ENCODE data around the gene FERMT2.

FERMT2 gene

DNA sequence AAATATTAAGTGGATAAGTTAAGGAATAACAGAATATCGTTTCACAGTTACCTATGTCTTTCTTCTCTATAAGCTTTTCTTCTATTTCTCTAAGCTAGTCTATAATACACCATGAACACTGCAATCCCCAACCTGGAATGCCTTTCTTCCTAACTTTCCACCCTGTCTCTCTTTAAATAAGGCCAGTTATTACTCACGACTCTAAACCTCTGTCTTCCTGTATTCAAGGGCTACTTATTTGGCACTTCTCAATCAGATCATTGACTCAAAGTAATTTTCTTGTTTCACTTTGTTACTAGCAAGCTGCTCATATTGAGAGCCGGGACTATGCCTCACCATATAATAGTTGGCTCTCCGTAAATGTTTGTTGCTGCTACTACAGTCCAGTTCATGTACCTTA lies 13.5 kb downstream of the FERMT2 start:
- no peak overlapping the region for H3K4me2 ChIP-seq (ENCODE audit: low read length)
- TF ChIP-seq, protein P1, sequence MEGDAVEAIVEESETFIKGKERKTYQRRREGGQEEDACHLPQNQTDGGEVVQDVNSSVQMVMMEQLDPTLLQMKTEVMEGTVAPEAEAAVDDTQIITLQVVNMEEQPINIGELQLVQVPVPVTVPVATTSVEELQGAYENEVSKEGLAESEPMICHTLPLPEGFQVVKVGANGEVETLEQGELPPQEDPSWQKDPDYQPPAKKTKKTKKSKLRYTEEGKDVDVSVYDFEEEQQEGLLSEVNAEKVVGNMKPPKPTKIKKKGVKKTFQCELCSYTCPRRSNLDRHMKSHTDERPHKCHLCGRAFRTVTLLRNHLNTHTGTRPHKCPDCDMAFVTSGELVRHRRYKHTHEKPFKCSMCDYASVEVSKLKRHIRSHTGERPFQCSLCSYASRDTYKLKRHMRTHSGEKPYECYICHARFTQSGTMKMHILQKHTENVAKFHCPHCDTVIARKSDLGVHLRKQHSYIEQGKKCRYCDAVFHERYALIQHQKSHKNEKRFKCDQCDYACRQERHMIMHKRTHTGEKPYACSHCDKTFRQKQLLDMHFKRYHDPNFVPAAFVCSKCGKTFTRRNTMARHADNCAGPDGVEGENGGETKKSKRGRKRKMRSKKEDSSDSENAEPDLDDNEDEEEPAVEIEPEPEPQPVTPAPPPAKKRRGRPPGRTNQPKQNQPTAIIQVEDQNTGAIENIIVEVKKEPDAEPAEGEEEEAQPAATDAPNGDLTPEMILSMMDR (IDR thresholded peaks at IDR 0.05), result no peak
- no peaks in the 10 kb centered on the region for H3K36me3 ChIP-seq (ENCODE audit: control insufficient read depth, insufficient read depth, low read length)
- H3K9ac ChIP-seq, result no peak overlapping the region
- no peak overlapping the region for H3K4me3 ChIP-seq (ENCODE audit: low read depth, low read length)
- peaks cover 29% of the 10 kb centered on the region for H3K79me2 ChIP-seq
- no peaks in the 10 kb centered on the region for H3K9me3 ChIP-seq (ENCODE audit: control insufficient read depth, low read length)
- no peaks in the 10 kb centered on the region for H3K4me1 ChIP-seq
- H3K27me3 ChIP-seq (ENCODE audit: control insufficient read depth, insufficient read depth, low read length), result no peaks in the 10 kb centered on the region
- no peak overlapping the region for H3K27ac ChIP-seq
- H2AFZ ChIP-seq, result no peak overlapping the region

DNA sequence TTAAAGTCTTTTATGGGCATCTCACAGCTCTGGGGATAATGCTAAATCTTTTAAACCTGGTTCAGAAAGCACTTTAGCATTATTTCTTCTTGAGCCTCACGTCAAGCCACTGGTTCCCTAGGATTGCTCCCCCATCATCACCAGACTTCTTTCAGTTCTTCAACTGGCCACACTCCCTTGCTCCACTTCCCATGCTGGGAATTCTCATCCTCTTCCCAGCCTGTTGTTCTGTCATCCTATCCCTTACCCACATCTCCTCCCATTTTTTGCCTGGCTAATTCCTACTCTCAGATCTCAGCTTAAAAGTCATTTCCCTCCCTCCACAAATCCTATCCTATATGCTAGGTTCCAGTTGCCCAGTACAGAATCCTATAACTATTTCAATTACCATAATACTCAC lies 14.4 kb downstream of the FERMT2 start:
- Histone ChIP-seq H3K4me3 (ENCODE audit: low read depth, low read length) (no peak overlapping the region), H3K36me3 (ENCODE audit: control insufficient read depth, insufficient read depth, low read length) (no peaks in the 10 kb centered on the region), H3K27ac (no peak overlapping the region), H3K27me3 (ENCODE audit: control insufficient read depth, insufficient read depth, low read length) (no peaks in the 10 kb centered on the region), H3K4me1 (no peaks in the 10 kb centered on the region), H3K79me2 (peaks cover 32% of the 10 kb centered on the region), H3K9ac (no peak overlapping the region), H2AFZ (no peak overlapping the region), H3K4me2 (ENCODE audit: low read length) (no peak overlapping the region), H3K9me3 (ENCODE audit: control insufficient read depth, low read length) (no peaks in the 10 kb centered on the region)
- TF ChIP-seq, protein P1 (IDR thresholded peaks at IDR 0.05), result no peak

DNA sequence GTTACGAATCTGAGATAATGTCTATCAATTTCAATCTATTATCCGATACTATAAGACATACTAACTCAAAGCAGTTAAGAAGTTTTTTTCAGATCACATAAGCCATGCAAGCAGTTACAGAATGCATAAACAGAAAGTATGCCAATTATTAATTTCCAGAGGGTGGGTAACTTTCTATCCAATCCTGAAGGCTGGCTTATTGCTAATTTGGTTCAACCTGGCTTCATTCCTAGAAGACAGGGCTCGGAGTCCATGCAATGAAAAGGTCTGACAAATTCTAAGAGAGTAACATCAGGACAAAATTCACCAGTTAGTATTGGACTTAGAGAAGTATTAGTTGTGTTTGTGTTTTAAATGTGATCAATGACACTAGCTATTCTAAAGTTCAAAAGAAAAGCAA lies 15.0 kb downstream of the FERMT2 start:
- Histone ChIP-seq H3K79me2 (peaks cover 29% of the 10 kb centered on the region), H3K9me3 (ENCODE audit: control insufficient read depth, low read length) (no peaks in the 10 kb centered on the region), H3K9ac (no peak overlapping the region), H3K4me3 (ENCODE audit: low read depth, low read length) (no peak overlapping the region), H3K27ac (no peak overlapping the region), H2AFZ (no peak overlapping the region), H3K36me3 (ENCODE audit: control insufficient read depth, insufficient read depth, low read length) (no peaks in the 10 kb centered on the region), H3K4me2 (ENCODE audit: low read length) (no peak overlapping the region), H3K4me1 (no peaks in the 10 kb centered on the region), H3K27me3 (ENCODE audit: control insufficient read depth, insufficient read depth, low read length) (no peaks in the 10 kb centered on the region)
- TF ChIP-seq, protein P1 (IDR thresholded peaks at IDR 0.05), result no peak

DNA sequence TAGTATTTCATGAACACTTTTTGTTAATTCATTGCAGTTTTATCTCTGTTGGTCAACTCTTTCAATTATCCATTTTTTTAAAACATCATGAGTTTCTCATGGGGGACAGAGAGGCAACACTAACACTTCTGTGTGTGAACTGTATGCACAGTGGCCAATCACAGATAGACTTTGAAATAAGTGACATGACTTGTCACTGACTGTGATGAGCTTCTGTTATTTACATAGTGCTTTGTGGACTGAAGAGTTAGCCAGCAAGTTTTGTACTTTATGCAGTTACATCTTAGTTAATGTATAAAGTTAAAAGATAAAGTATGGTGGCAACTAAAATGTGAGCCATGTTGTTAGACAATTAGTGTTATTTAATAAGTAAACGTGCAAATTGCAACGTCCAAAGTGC lies 16.1 kb downstream of the FERMT2 start:
- H3K9ac ChIP-seq, result no peak overlapping the region
- H2AFZ ChIP-seq, result no peak overlapping the region
- H3K27ac ChIP-seq, result no peak overlapping the region
- TF ChIP-seq, protein P1 (IDR thresholded peaks at IDR 0.05), result no peak
- no peaks in the 10 kb centered on the region for H3K4me1 ChIP-seq
- peaks cover 29% of the 10 kb centered on the region for H3K79me2 ChIP-seq
- no peaks in the 10 kb centered on the region for H3K36me3 ChIP-seq (ENCODE audit: control insufficient read depth, insufficient read depth, low read length)
- H3K4me3 ChIP-seq (ENCODE audit: low read depth, low read length), result no peak overlapping the region
- H3K9me3 ChIP-seq (ENCODE audit: control insufficient read depth, low read length), result no peaks in the 10 kb centered on the region
- no peaks in the 10 kb centered on the region for H3K27me3 ChIP-seq (ENCODE audit: control insufficient read depth, insufficient read depth, low read length)
- H3K4me2 ChIP-seq (ENCODE audit: low read length), result no peak overlapping the region

DNA sequence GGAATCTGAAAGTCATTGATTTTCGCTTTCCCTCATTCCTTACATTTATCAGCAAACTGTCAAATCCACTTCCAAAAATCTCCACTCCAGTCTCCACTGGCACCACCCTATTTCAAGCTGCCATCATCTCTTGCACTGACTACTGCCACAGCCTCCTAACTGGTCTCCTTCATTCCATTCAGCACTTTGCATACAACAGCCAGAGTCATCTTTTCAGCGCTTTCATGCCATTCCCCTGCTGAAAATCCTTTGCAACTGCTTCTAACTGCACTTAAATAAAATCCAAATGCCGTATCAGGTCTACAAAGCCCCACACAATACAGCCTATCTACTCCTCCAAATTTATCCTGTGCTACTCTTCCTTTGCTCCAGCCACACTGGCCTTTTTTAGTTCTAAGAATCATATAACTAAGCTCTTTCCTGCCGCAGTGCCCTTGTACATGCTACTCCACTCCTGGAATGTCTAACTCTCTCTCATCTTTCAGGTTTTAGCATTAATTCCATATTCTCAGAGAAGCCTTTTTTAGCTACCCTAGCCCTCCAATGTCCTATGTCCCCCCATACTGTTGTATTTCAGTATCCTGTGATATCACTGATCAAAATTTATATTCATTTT lies 21.6 kb downstream of the FERMT2 start:
- no peaks in the 10 kb centered on the region for H3K4me1 ChIP-seq
- H3K79me2 ChIP-seq, result peaks cover 28% of the 10 kb centered on the region
- no peak overlapping the region for H2AFZ ChIP-seq
- no peak overlapping the region for H3K4me2 ChIP-seq (ENCODE audit: low read length)
- H3K4me3 ChIP-seq (ENCODE audit: low read depth, low read length), result no peak overlapping the region
- TF ChIP-seq, protein P1 (IDR thresholded peaks at IDR 0.05), result no peak
- no peaks in the 10 kb centered on the region for H3K36me3 ChIP-seq (ENCODE audit: control insufficient read depth, insufficient read depth, low read length)
- no peaks in the 10 kb centered on the region for H3K9me3 ChIP-seq (ENCODE audit: control insufficient read depth, low read length)
- H3K27me3 ChIP-seq (ENCODE audit: control insufficient read depth, insufficient read depth, low read length), result no peaks in the 10 kb centered on the region
- H3K9ac ChIP-seq, result no peak overlapping the region
- H3K27ac ChIP-seq, result no peak overlapping the region

All from parathyroid adenoma (tissue), 2 donors.